KMS-11 (cell line): Measurements from ENCODE around the gene ZNF784.

Source experiments
- H2AFZ ChIP-seq: fragments of 200-600 bp; sonication (generic); 2 replicates; pipeline ENCODE4 v1.6.1; 2016; ENCODE audit warnings: antibody characterized with exemption, mixed run types, low read depth
- H3K27ac ChIP-seq: fragments of 200-600 bp; sonication (generic); 2 replicates; pipeline ENCODE4 v1.6.1; 2016; ENCODE audit warnings: mild to moderate bottlenecking, mixed run types
- H3K27me3 ChIP-seq: fragments of 200-600 bp; sonication (generic); 2 replicates; pipeline ENCODE4 v1.6.1; 2017; ENCODE audit warnings: mild to moderate bottlenecking, low read depth, mixed run types, moderate library complexity; ENCODE audit not compliant: insufficient read depth
- H3K36me3 ChIP-seq: fragments of 200-600 bp; sonication (generic); 2 replicates; pipeline ENCODE4 v1.6.1; 2017; ENCODE audit warnings: mild to moderate bottlenecking, mixed run types; ENCODE audit not compliant: insufficient read depth
- H3K4me1 ChIP-seq: fragments of 200-600 bp; sonication (generic); 2 replicates; pipeline ENCODE4 v1.6.1; 2016; ENCODE audit warnings: mild to moderate bottlenecking, low read depth, mixed run types; ENCODE audit not compliant: poor library complexity, severe bottlenecking
- H3K4me2 ChIP-seq: fragments of 200-600 bp; sonication (generic); 2 replicates; pipeline ENCODE4 v1.7.0; 2016; ENCODE audit warnings: mild to moderate bottlenecking, mixed run types
- H3K4me3 ChIP-seq: fragments of 200-600 bp; sonication (generic); IDR thresholded peaks from 2 replicates; pipeline ENCODE4 v1.6.1; 2017; ENCODE audit warnings: low read depth, low read length, mixed read lengths; ENCODE audit not compliant: insufficient read depth
- H3K79me2 ChIP-seq: fragments of 200-600 bp; sonication (generic); 2 replicates; pipeline ENCODE4 v1.6.1; 2016; ENCODE audit warnings: low read depth, mixed run types; ENCODE audit not compliant: insufficient read depth
- H3K9ac ChIP-seq: fragments of 200-600 bp; sonication (generic); 2 replicates; pipeline ENCODE4 v1.6.1; 2016; ENCODE audit warnings: mild to moderate bottlenecking, mixed run types
- H4K20me1 ChIP-seq: fragments of 200-600 bp; sonication (generic); 2 replicates; pipeline ENCODE4 v1.6.1; 2016; ENCODE audit warnings: mild to moderate bottlenecking, mixed run types; ENCODE audit not compliant: insufficient read depth
- TF ChIP-seq, protein P1 (sequence below): fragments of 200-600 bp; sonication (generic); conservative IDR thresholded peaks from 2 replicates; pipeline ENCODE4 v1.6.1; 2017; ENCODE audit warnings: low read depth, mild to moderate bottlenecking, antibody characterized with exemption, low read length, moderate library complexity, mixed read lengths

ZNF784 gene

DNA sequence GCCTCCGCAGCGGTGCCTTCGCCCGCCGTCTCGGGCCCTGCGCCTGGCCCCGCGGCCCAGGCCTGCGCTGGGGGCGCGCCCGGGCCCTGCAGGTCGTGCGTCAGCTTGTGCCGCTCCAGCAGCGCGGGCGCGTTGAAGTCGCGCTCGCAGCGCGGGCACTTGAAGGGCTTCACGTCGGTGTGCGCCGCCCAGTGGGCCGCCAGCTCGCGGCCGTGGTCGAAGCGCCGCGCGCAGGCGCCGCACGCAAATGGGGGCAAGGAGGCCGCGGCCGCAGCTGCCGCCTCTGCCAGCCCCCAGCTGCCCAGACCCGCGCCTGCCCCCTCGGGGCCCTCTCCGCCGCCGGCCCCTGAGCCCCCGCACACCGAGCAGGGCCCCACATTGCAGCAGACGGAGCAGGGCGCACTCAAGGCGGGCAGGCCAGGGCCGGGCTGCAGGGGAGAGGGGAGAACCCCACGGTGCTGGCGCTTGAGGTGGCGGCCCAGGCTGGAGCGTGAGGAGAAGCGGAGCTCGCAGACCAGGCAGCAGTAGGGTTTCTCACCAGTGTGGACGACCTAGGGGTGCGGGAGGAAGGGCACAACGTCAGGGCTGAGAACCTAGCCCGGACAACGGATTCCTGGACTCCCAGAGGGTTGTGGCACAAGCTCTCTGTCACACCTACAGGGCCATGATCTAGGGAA is 31.1 kb downstream of the ZNF784 start:
- Histone ChIP-seq H3K27me3 (no peaks in the 10 kb centered on the region), H4K20me1 (no peaks in the 10 kb centered on the region), H2AFZ (no peak overlapping the region), H3K9ac (no peak overlapping the region), H3K4me3 (no peak overlapping the region), H3K27ac (no peak overlapping the region), H3K4me1 (no peaks in the 10 kb centered on the region), H3K36me3 (no peaks in the 10 kb centered on the region), H3K4me2 (no peak overlapping the region), H3K79me2 (no peaks in the 10 kb centered on the region)
- TF ChIP-seq, protein P1, sequence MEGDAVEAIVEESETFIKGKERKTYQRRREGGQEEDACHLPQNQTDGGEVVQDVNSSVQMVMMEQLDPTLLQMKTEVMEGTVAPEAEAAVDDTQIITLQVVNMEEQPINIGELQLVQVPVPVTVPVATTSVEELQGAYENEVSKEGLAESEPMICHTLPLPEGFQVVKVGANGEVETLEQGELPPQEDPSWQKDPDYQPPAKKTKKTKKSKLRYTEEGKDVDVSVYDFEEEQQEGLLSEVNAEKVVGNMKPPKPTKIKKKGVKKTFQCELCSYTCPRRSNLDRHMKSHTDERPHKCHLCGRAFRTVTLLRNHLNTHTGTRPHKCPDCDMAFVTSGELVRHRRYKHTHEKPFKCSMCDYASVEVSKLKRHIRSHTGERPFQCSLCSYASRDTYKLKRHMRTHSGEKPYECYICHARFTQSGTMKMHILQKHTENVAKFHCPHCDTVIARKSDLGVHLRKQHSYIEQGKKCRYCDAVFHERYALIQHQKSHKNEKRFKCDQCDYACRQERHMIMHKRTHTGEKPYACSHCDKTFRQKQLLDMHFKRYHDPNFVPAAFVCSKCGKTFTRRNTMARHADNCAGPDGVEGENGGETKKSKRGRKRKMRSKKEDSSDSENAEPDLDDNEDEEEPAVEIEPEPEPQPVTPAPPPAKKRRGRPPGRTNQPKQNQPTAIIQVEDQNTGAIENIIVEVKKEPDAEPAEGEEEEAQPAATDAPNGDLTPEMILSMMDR = no peak

GRCh38 chr19:55592391-55593090 is 31.8 kb downstream of the ZNF784 start:
- Histone ChIP-seq H3K36me3 (no peaks in the 10 kb centered on the region), H3K79me2 (no peaks in the 10 kb centered on the region), H3K4me1 (no peaks in the 10 kb centered on the region), H3K9ac (no peak overlapping the region), H3K27me3 (no peaks in the 10 kb centered on the region), H3K4me3 (no peak overlapping the region), H3K27ac (no peak overlapping the region), H2AFZ (no peak overlapping the region), H3K4me2 (no peak overlapping the region), H4K20me1 (no peaks in the 10 kb centered on the region)
- TF ChIP-seq, protein P1 = no peak

GRCh38 chr19:55591555-55591954 is 32.8 kb downstream of the ZNF784 start:
- Histone ChIP-seq H3K79me2 (no peaks in the 10 kb centered on the region), H3K4me2 (no peak overlapping the region), H3K4me1 (peaks cover 5% of the 10 kb centered on the region), H4K20me1 (no peaks in the 10 kb centered on the region), H3K4me3 (no peak overlapping the region), H3K9ac (no peak overlapping the region), H3K27me3 (peaks cover 5% of the 10 kb centered on the region), H3K36me3 (no peaks in the 10 kb centered on the region), H2AFZ (no peak overlapping the region), H3K27ac (no peak overlapping the region)
- TF ChIP-seq, protein P1 = no peak

GRCh38 chr19:55590617-55591016 is 33.7 kb downstream of the ZNF784 start:
- Histone ChIP-seq H2AFZ (no peak overlapping the region), H3K4me3 (no peak overlapping the region), H4K20me1 (no peaks in the 10 kb centered on the region), H3K4me1 (peaks cover 6% of the 10 kb centered on the region), H3K27me3 (peaks cover 13% of the 10 kb centered on the region), H3K27ac (no peak overlapping the region), H3K9ac (no peak overlapping the region), H3K36me3 (no peaks in the 10 kb centered on the region), H3K79me2 (no peaks in the 10 kb centered on the region), H3K4me2 (no peak overlapping the region)
- TF ChIP-seq, protein P1 = no peak
